DND-41 (cell line): ENCODE results near the gene PXMP4.

ENCODE experiments used
- ATAC-seq: fragments of 200-7000 bp; cut with Tn5 transposase; 3 replicates; pipeline ENCODE4 v1.9.1; 2021; ENCODE audit warnings: low read depth; ENCODE audit not compliant: insufficient read depth
- DNase-seq: peaks from one replicate; pipeline ENCODE4 v3.0.0-alpha.2; 2020
- H2AFZ ChIP-seq: 2 replicates; pipeline ENCODE4 v1.6.0; 2012; ENCODE audit warnings: low read depth, low read length
- H3K27ac ChIP-seq: 2 replicates; pipeline ENCODE4 v1.5.1; 2012; ENCODE audit warnings: low read length, inconsistent platforms
- H3K27me3 ChIP-seq: fragments of 200-600 bp; sonication (generic); 2 replicates; pipeline ENCODE4 v1.6.0; 2012; ENCODE audit warnings: low read length, mild to moderate bottlenecking, inconsistent platforms; ENCODE audit not compliant: insufficient read depth, poor library complexity
- H3K36me3 ChIP-seq: 2 replicates; pipeline ENCODE4 v1.5.1; 2012; ENCODE audit warnings: low read length, inconsistent platforms; ENCODE audit not compliant: insufficient read depth
- H3K4me1 ChIP-seq: 2 replicates; pipeline ENCODE4 v1.5.1; 2012; ENCODE audit warnings: mild to moderate bottlenecking, low read length; ENCODE audit not compliant: insufficient read depth
- H3K4me2 ChIP-seq: 2 replicates; pipeline ENCODE4 v1.6.0; 2012; ENCODE audit warnings: mild to moderate bottlenecking, moderate library complexity, low read length, inconsistent platforms; ENCODE audit not compliant: insufficient read depth
- H3K4me3 ChIP-seq, 2 experiments: fragments of 200-600 bp in 1 of 2; shearing (Covaris generic) in 1 of 2; 2 replicates each; pipeline ENCODE4 v1.5.1; 2012 to 2016; ENCODE audit warnings: inconsistent platforms in 2 of 2, low read length in 2 of 2, mild to moderate bottlenecking in 2 of 2, low read depth in 1 of 2, moderate library complexity in 1 of 2
- H3K79me2 ChIP-seq: 2 replicates; pipeline ENCODE4 v1.6.0; 2012; ENCODE audit warnings: low read length, inconsistent platforms; ENCODE audit not compliant: insufficient read depth
- H3K9ac ChIP-seq: 2 replicates; pipeline ENCODE4 v1.6.0; 2012; ENCODE audit warnings: low read depth, mild to moderate bottlenecking, inconsistent platforms, low read length, moderate library complexity
- H3K9me3 ChIP-seq: 2 replicates; pipeline ENCODE4 v1.5.1; 2012; ENCODE audit warnings: low read length, moderate library complexity, mild to moderate bottlenecking, inconsistent platforms; ENCODE audit not compliant: insufficient read depth, severe bottlenecking
- H4K20me1 ChIP-seq: 2 replicates; pipeline ENCODE4 v1.6.0; 2012; ENCODE audit warnings: low read length; ENCODE audit not compliant: insufficient read depth
- EZH2 ChIP-seq: IDR thresholded peaks from 3 replicates; pipeline ENCODE4 v1.6.1; 2012; ENCODE audit warnings: borderline replicate concordance, low read depth, mild to moderate bottlenecking, moderate library complexity, low read length, inconsistent platforms; ENCODE audit not compliant: severe bottlenecking
- TF ChIP-seq, protein P1 (sequence below): IDR thresholded peaks from 2 replicates; pipeline ENCODE4 v1.5.1; 2012; ENCODE audit warnings: borderline replicate concordance, low read length, moderate library complexity, mild to moderate bottlenecking; ENCODE audit not compliant: poor library complexity, severe bottlenecking; ENCODE audit errors: extremely low read depth

Gene PXMP4, protein sequence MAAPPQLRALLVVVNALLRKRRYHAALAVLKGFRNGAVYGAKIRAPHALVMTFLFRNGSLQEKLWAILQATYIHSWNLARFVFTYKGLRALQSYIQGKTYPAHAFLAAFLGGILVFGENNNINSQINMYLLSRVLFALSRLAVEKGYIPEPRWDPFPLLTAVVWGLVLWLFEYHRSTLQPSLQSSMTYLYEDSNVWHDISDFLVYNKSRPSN

DNA sequence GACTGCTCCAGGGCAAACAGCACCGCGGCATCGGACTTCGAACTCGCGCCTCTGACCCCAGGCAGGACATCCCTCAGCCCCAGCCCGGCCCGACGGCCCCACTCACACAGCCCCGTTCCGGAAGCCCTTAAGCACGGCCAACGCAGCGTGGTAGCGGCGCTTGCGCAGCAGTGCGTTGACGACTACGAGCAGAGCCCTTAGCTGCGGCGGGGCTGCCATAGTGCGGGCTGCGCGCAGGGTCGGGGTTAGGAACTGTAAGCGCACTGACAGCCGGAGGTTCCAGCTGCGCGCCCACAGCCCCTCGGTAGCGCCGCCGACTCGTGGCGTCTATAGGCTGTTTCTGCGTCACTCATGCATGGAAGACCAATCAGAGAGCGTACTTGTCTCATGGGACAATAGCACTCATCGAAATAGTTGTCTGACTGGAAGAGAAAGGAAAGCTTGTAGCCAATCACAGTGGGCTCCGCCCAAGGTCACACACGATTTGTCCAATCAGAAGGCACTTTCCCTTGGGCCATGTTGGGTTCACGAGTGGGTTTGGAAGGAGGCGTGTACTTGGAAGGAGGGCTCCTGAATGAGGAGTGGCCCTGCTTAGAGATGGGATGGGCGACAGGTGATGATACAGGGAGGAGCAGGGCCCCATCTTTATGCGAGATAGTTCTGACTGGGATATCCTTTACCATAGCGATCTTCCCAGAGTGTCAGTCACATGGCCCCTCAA, at the start of gene PXMP4:
Gene PXMP4 (minus strand): TSS at position 322 of the 721 bp plus-strand sequence. CDS start 103 bp downstream, at position 219.
- H4K20me1 ChIP-seq, result no peaks in the 10 kb centered on the region
- no peaks in the 10 kb centered on the region for H3K9me3 ChIP-seq
- H2AFZ ChIP-seq, result peak within 1 kb of the TSS; percentile 92
- peaks cover 26% of the 10 kb centered on the region for H3K4me1 ChIP-seq
- H3K4me3 ChIP-seq, result peak within 1 kb of the TSS; percentile 47 to 67
- H3K36me3 ChIP-seq, result no peaks in the 10 kb centered on the region; the same call in 1 of the 2 replicates
- peak within 1 kb of the TSS; percentile 70 for H3K27ac ChIP-seq
- peak within 1 kb of the TSS; percentile 72 for H3K9ac ChIP-seq
- H3K79me2 ChIP-seq, result peaks cover 18% of the 10 kb centered on the region
- DNase-seq (peak; percentile 98), ATAC-seq (peak; percentile 96)
- H3K4me2 ChIP-seq, result peak within 1 kb of the TSS; percentile 83
- H3K27me3 ChIP-seq, result no peaks in the 10 kb centered on the region
- no peak for TF ChIP-seq EZH2

DNA sequence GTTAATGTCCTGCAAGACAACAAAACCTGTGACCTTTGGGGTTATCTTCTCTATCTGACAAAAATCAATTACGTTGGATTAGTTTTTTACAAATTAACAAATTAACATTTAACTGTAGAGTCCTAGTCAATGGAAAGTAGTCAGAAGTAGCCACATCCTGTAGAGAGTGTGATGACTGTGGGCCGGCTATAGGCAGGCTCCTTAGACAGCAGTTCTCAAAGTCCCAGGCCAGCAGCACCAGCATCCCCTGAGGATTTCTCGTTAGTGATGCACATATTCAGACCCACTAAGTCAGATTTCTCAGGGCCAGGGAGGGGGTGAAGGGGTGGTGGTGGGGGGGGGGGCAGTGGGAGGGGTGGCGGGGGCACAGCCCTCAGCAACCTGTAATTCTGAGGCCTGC, 48.9 kb upstream of the PXMP4 start:
- Histone ChIP-seq H3K4me1 (no peaks in the 10 kb centered on the region), H2AFZ (no peak overlapping the region), H3K27ac (no peak overlapping the region), H3K27me3 (no peaks in the 10 kb centered on the region), H3K4me3 (no peak overlapping the region), H4K20me1 (no peaks in the 10 kb centered on the region), H3K4me2 (no peak overlapping the region), H3K36me3 (no peaks in the 10 kb centered on the region), H3K9ac (no peak overlapping the region), H3K9me3 (no peaks in the 10 kb centered on the region), H3K79me2 (no peaks in the 10 kb centered on the region)
- DNase-seq (no peak), ATAC-seq (no peak)
- TF ChIP-seq, protein P1, sequence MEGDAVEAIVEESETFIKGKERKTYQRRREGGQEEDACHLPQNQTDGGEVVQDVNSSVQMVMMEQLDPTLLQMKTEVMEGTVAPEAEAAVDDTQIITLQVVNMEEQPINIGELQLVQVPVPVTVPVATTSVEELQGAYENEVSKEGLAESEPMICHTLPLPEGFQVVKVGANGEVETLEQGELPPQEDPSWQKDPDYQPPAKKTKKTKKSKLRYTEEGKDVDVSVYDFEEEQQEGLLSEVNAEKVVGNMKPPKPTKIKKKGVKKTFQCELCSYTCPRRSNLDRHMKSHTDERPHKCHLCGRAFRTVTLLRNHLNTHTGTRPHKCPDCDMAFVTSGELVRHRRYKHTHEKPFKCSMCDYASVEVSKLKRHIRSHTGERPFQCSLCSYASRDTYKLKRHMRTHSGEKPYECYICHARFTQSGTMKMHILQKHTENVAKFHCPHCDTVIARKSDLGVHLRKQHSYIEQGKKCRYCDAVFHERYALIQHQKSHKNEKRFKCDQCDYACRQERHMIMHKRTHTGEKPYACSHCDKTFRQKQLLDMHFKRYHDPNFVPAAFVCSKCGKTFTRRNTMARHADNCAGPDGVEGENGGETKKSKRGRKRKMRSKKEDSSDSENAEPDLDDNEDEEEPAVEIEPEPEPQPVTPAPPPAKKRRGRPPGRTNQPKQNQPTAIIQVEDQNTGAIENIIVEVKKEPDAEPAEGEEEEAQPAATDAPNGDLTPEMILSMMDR, result no peak
- TF ChIP-seq EZH2, result no peak

DNA sequence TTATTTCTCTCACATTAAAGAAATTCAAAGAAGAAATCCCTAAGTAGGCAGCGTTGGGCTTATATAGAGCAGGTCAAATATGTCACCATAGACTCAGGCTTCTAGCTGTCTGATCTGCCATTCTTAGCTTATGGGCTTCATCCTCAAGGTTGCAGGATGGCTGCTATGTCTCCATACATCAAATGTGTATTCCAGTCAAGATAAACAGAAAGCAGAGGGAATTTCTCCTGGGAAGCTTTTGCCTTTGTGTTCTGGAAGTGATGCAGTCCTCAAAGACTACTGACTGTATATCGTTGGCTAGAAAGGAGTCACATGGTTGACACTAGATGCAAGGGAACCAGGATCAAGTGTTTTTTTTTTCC, 47.6 kb upstream of the PXMP4 start:
- Histone ChIP-seq H3K9ac (no peak overlapping the region), H2AFZ (no peak overlapping the region), H3K27ac (no peak overlapping the region), H4K20me1 (no peaks in the 10 kb centered on the region), H3K27me3 (no peaks in the 10 kb centered on the region), H3K4me1 (no peaks in the 10 kb centered on the region), H3K4me2 (no peak overlapping the region), H3K4me3 (no peak overlapping the region), H3K36me3 (no peaks in the 10 kb centered on the region), H3K79me2 (no peaks in the 10 kb centered on the region), H3K9me3 (no peaks in the 10 kb centered on the region)
- DNase-seq, result no peak
- no peak for ATAC-seq
- no peak for TF ChIP-seq EZH2
- TF ChIP-seq, protein P1, result no peak

DNA sequence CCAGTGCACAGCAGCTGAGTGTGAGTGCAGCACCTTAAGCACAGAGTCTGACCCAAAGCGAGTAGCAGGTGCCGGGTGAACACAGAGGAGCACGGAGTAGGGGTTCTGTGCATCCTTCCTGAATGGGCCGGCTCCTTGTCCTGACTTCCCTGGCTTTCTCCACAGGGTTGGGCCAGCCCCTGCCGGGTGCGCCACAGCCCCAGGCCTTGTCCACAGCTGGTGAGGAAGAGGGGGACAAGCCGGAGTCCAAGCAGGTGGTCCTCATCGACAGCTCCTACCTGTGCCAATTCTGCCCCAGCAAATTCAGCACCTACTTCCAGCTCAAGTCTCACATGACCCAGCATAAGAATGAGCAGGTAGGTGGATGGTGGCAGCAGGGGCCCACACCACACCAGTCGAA, 46.6 kb upstream of the PXMP4 start:
- no peaks in the 10 kb centered on the region for H4K20me1 ChIP-seq
- H2AFZ ChIP-seq, result no peak overlapping the region
- no peak overlapping the region for H3K9ac ChIP-seq
- no peak overlapping the region for H3K27ac ChIP-seq
- DNase-seq (no peak), ATAC-seq (no peak)
- no peak overlapping the region for H3K4me3 ChIP-seq
- no peak for TF ChIP-seq EZH2
- TF ChIP-seq, protein P1, result no peak
- H3K36me3 ChIP-seq, result no peaks in the 10 kb centered on the region
- no peaks in the 10 kb centered on the region for H3K9me3 ChIP-seq
- no peaks in the 10 kb centered on the region for H3K4me1 ChIP-seq
- H3K4me2 ChIP-seq, result no peak overlapping the region
- no peaks in the 10 kb centered on the region for H3K79me2 ChIP-seq
- H3K27me3 ChIP-seq, result no peaks in the 10 kb centered on the region
